ENCODE measurements around the gene HMCN2.
"Not testable (repeated sequence)": the region's sequence is repeated elsewhere in the genome, so short reads cannot be mapped to it uniquely, and the experiment has no call there.

The HMCN2 gene

DNA sequence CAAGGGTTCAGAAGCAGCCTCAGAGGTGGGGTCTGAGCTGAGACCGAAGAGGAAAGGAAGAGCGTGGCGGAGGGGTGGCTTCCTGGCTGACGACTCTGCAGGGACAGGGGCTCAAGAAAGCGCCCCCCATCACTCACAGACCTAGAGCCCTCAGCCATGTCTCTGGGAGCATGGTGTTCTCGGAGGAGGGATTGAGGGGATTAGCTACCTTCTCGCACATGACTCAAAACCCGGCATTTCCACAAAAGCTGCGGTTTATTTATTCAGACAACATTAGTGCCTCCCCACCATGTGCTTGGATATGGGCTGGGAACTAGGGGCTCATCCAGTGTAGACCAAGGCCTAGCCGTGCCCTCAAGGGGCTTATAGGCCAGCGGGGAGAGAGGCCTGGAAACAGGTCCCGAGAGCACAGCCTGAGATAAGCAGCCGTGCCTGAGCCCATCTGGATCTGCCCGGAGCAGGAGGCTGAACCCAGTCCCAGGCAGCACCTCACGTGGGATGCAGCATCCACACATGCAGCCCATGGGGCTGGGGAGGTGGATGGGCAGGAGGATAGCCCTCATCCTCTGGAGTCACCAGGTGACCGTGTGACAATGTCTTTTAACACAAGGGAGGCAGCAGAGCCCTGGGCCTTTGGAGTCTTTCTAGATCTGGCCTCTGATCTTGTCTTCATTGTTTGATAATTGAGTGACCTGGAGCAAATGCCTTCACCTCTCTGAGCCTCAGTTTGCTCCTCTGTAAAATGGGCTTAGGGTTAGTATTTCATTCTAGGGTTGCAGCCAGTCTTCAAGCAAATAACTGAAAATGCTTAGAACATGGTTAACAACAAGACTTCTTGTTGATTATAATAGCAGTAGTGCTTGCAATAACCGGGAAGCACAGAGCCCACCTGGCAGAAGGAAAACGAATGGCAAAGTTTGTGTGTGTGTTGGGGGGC lies 878 bp upstream of the HMCN2 start:
- DNase-seq, result no peak

DNA sequence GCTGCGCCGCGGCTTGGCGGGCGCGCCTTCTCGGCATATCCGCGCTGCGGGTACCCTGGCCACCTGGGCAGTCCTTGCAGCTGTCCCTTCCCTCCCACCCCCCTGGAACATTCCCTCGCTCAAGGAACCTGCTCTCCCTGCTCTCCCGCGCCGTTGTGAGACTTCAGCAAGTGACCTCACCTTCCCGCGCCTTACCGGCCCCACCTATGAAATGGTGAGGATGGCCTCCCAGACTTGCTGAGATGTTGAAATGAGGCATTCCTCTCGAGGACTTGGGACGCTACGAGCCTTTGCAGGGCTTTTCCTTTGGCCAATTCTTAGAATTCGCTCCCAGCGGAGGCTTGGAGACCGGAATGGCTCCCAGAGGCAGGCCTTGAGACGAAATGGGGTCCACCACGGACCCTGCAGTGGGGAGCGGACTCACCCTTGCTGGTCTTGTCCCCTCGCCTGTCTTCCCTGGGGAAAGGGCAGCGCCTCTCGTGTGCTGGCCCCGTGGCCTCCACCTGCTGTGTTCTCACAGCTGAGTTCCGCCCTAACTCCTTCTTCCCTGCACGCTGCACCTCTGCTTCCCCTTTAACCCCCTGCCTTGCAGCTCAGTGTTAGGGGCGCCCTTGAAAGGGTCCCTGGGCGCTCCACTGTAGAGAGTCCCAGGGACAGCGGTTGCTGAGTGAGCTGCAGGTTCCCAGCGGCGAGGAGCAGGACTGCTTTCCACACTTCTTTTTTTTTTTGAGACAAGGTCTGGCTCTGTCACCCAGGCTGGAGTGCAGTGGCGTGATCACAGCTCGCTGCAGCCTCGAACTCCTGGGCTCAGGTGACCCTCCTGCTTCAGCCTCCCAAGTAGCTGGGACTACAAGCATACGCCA lies 907 bp downstream of the HMCN2 start:
- no peak for DNase-seq

DNA sequence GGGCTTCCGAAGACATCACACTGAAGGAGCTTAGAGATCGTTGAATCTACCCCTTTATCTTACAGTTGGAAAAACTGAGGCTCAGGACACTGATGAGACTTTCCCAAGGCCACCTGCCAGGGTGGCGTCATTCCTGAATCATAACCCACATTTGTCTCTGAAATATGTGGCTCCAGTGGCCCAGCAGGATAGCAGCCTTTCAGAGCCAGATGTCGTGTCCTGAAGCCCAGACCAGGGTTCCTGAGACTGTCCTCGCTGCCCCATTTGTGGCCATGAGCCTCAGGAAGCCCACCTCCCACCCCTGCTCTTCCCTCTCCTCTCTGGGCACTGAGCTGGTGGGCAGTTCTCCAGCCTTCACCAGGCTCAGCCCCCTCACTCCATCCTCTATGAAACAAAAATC lies 2.4 kb downstream of the HMCN2 start:
- no peak for DNase-seq

DNA sequence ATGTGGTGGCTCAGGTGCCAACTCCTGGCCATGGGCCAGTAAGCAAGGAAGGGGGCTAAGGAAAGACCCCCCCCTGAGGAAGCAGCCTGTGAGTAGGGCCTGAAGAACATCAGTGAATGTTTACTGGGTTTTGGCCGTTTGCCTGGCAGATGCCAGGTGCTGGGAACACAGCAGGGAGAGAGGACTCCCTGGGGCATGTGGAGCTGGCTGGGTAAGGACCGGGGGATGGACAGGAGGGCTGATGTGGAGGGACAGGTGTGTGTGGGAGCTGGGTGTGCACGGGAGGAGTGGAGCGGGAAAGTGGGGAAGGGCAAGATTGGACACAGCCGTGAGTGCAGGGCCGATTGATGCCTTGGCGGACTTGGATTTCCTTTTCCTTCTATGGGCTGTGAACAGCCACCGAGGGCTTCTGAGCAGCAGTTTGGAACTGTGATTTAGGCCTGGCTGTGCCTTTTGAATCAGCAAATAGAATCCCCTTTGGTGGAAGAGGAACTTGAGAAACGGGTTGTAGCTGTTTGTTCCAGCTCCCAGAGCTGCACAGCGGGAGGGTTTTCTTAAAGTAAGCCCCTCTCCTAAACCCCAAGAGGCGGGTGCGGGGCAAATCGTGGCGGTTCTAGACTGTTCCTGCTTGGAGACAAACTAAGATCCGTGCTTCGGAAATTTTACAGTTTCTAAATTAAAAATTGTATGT lies 3.1 kb downstream of the HMCN2 start:
- no peak for DNase-seq

DNA sequence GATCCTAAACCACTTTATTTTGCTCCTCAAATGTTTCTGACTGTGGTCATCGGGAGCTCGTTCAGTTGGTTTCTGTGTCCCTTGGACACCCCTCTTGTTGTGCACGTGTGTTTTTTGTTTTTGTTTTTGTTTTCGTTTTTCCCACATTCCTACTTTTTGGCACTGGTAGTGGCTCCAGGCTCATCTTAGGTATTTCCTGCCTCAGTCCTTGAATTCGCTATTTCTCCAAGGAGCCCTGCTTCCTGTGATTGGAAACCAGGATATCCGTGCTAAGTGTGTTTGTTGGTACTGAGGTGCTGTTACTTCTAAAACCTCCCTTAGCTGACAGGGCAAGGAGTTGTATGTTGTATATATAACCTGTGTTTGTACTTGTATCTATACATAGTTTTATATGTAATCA lies 5.9 kb downstream of the HMCN2 start:
- no peak for DNase-seq

GRCh38 chr9:130275156-130275555 lies 9.6 kb downstream of the HMCN2 start:
- no peak for DNase-seq

DNA sequence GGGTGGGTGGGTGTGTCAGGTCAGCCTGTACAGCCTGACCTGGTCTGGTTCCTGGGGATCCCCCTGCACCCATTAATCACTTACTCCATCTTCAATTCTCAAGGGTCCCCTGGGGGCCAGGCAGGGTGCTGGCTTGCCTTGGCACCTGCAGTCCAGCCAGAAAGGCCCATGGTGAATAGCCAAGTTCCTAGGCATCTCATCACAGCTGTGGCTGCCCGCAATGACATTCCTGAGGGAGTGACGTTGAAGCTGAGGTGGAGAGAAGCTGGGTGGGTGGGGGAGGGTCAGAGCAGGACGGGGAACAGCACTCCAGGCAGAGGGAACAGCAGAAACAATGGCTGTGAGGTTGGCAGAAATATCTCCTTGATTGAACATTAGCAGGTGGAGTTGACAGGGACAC lies 10.6 kb downstream of the HMCN2 start:
- DNase-seq, result no peak

DNA sequence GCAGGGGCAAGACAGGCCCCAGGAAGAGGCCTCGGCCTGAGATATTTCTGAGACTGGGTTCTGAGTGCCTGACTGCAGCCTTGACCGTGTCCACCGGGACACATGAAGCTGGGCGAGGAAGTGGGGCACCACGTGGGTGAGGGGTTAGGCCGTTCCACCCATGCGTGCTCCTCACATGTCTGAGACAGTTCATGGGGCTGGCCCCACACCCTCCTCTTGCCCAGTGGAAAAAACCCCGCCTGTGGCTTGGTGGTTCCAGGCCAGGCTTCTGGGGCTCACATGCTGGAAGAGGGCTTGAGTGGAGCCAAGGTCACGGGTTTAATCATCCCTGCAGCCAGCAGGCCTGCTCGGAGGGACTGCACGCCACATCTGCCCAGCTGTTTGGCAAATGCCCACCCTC lies 11.4 kb downstream of the HMCN2 start:
- DNase-seq, result no peak

DNA sequence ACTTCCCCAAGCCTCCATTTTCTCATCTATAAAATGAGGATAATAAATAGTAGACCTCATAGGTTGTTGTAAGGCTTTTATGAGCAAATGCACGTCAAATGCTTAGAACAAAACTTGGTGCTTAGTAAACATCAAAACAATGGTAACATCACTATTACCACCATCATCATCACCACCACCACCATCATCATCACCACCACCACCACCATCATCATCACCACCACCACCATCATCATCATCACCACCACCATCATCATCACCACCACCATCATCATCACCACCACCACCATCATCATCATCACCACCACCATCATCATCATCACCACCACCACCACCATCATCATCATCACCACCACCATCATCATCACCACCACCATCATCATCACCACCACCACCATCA lies 12.0 kb downstream of the HMCN2 start:
- DNase-seq, result not testable (repeated sequence)

DNA sequence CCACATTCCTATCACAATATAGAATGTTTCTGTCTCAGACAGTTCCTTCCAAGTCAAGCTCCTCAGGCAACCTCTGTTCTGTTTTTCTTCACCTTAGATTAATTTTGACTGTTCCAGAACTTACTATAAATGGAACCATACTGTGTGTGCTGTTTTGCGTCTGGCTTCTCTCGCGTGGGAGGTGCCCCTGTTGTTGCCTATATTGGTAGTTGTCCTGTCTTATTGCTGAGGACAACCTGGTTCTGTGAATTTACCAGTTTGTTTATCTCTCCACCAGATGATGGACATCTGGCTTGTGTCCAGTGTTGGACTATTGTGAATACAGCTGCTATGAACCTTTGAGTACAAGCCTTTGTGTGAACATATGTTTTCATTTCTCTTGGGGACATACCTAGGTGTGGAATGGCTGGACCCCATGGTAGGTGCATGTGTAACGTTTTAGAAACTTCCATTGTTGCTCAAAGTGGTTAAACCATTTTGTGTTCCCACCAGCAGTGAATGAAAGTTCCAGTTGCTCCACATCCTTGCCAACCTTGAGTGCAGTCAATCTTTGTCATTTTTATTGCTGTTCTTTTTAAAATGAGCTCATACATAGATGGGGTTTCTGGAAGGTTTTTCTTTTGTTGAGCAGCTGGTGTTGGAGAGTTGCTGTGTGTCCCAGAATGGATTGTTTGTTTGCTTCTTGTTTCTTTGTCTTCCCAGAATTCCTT lies 18.1 kb downstream of the HMCN2 start:
- no peak for DNase-seq

GRCh38 chr9:130284249-130284625 lies 18.7 kb downstream of the HMCN2 start:
- no peak for DNase-seq

GRCh38 chr9:130284690-130285089 lies 19.1 kb downstream of the HMCN2 start:
- no peak for DNase-seq

DNA sequence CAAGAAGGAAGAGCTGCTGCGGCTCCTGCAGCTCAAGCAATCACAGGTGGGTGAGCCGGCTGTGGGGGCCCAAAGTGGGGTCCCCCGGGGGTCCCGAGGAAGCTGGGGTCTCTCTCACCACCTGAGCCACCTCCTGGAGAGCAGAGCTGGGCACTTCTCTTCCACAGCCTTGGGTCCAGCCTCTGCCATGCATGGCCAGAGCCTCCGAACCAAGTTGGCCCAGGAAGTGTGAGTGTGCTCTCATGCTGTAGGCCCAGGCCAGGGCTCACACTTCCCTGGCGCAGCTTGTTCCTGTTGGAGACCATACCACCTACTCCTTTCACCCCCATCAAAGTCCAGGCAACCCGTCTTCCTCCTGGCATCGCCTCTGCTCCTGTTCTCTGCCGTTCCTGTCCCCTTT lies 19.7 kb downstream of the HMCN2 start:
- DNase-seq, result no peak

- no peak for DNase-seq
Measured at GRCh38 chr9:130286072-130286770, 20.7 kb downstream of the HMCN2 start.

DNA sequence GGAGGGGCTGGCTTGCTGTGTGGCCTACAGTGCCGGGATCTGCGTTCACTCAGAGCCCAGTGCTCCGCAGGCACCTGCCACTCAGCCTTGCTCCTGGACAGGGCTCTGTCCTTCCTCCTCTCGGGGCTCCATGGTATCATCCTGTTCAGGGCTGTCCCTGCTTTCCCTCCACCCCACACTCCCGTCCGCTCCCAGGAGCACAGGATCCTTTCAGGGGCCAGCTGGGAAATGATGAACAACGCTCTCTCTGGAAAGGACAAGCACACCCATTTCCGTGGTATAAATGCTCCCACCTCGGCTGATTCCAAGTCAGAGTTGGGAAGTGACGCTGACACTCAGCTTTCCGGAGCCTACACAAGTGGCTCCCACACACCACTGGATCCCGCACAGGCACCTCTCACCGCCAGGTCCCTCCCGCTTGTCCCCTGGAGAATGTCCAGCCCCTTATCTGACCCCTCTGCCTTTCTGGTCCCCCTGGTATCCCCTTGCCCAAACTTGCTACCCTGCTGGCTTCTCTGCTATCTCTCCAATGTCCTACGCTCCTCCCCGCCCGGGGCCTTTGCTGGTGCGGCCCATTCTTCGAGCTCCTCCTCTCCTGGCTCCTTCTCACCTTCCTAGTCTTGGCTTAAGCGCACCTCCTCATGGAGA lies 21.3 kb downstream of the HMCN2 start:
- DNase-seq, result no peak

DNA sequence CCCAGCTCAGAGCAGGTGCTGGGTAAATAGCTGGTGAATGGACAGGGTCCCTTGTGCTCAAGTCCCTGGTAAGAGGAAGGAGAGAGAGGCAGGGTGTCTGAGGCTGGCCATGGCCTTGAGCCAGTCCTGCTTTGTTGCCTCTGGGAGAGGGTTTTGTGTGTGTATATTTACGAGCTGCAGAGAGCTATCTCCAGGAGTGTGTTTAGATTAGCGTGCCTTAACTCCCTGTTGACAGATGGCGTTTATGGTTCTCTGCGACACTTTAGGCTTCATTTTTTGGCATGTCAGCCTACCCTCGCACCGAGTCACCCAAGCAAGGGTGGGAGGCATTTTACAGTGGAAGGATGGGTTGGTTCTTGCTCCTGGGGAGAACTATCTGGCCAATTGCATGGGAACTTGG lies 22.2 kb downstream of the HMCN2 start:
- no peak for DNase-seq

GRCh38 chr9:130288393-130288792 lies 22.8 kb downstream of the HMCN2 start:
- no peak for DNase-seq

DNA sequence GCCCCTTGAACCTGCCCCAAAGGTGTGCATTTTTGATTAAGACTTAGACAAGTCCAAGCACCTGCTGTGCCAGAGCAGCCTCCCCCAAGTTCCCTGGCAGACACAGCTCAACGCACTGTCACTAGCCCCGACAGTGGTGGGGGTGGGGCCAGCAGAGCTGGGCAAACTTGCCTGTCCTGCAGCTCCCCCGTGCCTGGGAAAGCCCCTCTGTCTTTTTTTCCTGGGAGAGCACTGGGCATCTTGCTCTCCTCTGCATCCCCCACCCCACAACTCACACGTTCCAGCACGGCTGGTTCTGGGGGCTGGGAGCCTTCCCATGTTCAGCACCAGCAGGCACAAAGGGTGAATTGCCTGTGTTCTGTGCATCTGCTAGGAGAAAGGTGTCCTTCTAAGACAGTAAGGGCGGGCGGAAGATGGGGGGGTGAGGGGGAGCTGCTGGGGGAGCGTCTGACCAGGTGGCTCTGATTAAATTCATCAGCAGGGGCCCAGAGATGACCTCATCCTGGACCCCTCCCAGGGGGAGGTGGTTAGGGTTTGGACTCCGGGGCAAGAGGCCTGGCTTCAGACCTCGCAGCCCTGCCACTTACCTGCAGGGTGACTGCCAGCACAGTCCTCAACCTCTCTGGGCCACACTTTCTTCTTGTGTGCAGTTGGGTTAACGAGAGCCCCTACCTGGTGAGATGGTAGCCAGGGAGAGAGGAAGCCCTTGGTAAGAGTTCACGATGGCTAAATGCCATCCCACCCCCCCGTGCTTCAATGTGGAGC lies 23.5 kb downstream of the HMCN2 start:
- no peak for DNase-seq

- no peak for DNase-seq
Measured at GRCh38 chr9:130289711-130290241, 24.2 kb downstream of the HMCN2 start.

Measured in 8988T (cell line).